Naive B cell (primary cell): ENCODE results near the gene RPIA. TPM values are rescaled to one million over a fixed set of nuclear protein-coding genes. Genes with fewer than 3 reads are reported as not detected.
A peak's percentile ranks its signal among the peaks of the same experiment; 100 is the strongest.
"Not testable (repeated sequence)": the region's sequence is repeated elsewhere in the genome, so short reads cannot be mapped to it uniquely, and the experiment has no call there.

Experiments used
- ATAC-seq, 2 donors: fragments of 150-1000 bp; cut with Tn5 transposase; 2 replicates each; pipeline ENCODE4 v1.10.0; 2021; ENCODE audit warnings: low read depth in 2 of 2, mild to moderate bottlenecking in 2 of 2, moderate library complexity in 2 of 2
- DNase-seq: peaks from one replicate; pipeline ENCODE4 v3.0.0; 2022
- H3K27ac Mint-ChIP-seq, 6 donors: one replicate each; pipeline ENCODE4 v1.8.0; 2020 to 2022; ENCODE audit warnings: mild to moderate bottlenecking in 6 of 6, mixed read lengths in 6 of 6, moderate library complexity in 5 of 6, inconsistent platforms in 2 of 6
- H3K27me3 Mint-ChIP-seq, 3 donors: one replicate each; pipeline ENCODE4 v1.8.0; 2021 to 2022; ENCODE audit warnings: mixed read lengths in 3 of 3, mild to moderate bottlenecking in 1 of 3
- H3K36me3 Mint-ChIP-seq, 2 donors: one replicate each; pipeline ENCODE4 v1.8.0; 2020 to 2022; ENCODE audit warnings: mixed read lengths in 2 of 2, inconsistent platforms in 1 of 2, mild to moderate bottlenecking in 1 of 2
- H3K4me1 Mint-ChIP-seq, 3 donors: one replicate each; pipeline ENCODE4 v1.8.0; 2020 to 2022; ENCODE audit warnings: mixed read lengths in 3 of 3, inconsistent platforms in 1 of 3, mild to moderate bottlenecking in 1 of 3, moderate library complexity in 1 of 3
- H3K4me3 Mint-ChIP-seq, 8 donors: one replicate each; pipeline ENCODE4 v1.8.0; 2020 to 2022; ENCODE audit warnings: mild to moderate bottlenecking in 8 of 8, mixed read lengths in 8 of 8, moderate library complexity in 8 of 8, inconsistent platforms in 2 of 8
- H3K9me3 Mint-ChIP-seq, 7 donors: one replicate each; pipeline ENCODE4 v1.8.0; 2020 to 2022; ENCODE audit warnings: mixed read lengths in 7 of 7, mild to moderate bottlenecking in 5 of 7, inconsistent platforms in 2 of 7, moderate library complexity in 1 of 7
- polyA plus RNA-seq, 6 donors: library from polyadenylated mRNA; unstranded; fragments of 300-500 nt; fragmentation: Illumina TruSeq; gene quantifications; one replicate each; pipeline ENCODE4 v1.2.3, GENCODE V29; 2021; ENCODE audit warnings: low read depth in 6 of 6

The RPIA gene
- polyA plus RNA-seq, 6 donors from 2014 or later = 45.3 to 66.2 (median 51.7) TPM

DNA sequence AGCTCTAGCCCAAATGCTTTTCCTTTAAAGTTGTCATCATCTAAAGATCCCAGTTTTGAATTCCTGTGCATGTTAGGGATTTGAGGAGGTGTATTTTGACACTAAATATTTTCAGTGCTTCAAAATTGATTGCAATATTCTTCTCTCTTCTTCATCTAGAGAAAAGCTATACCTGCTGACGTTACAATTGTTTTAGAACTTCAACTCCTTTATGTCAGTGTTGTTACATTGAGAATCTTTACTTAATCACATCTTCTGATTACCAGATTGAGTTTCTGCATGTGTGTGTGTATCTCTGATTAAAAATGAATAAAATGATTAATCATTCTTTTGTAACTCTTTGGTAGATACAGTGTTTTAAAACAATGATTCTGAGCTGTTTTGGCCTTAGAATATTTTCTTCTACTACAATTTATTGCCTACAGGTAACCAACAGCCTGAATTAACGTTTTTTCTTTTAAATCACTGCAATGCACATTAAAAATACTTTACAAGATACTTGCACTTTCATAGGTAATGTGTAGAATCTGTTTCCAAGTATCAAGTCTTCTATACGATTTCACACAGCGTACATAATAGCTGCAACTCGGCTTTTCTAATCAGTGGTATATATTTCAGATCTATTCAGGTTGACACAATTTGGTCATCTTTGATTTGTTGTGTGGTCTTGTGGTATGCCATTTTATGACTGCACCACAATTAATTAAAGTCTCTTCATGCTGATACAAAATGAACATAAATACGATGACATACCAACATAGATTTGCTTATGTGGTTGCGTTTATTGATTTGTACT, 82.0 kb downstream of the RPIA start:
- peaks cover 4 to 24% (median 10%) of the 10 kb centered on the region in 7 donors for H3K9me3 Mint-ChIP-seq
- peaks cover 5 to 12% (median 5%) of the 10 kb centered on the region in 3 donors for H3K27me3 Mint-ChIP-seq
- ATAC-seq, DNase-seq, H3K4me1 Mint-ChIP-seq, H3K4me3 Mint-ChIP-seq, H3K27ac Mint-ChIP-seq, H3K36me3 Mint-ChIP-seq: not testable (repeated sequence)

DNA sequence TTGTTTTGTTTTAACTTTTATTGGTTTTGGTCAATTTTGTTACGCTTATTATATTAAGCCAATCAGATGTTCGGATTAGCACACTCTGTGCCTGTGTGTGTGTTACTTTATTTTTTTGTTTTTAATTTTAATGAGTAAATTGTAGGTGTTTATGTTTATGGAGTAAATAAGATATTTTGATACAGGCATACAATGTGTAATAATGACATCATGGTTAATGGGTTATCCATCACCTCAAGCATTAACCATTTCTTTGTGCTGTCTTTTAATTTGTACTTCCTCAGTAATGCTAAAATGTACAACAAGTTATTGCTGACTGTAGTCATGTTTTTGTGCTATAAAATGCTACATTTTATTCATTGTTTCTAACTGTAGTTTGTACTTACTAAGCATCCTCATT, 97.7 kb downstream of the RPIA start:
- not testable (repeated sequence) for DNase-seq, H3K9me3 Mint-ChIP-seq, H3K27me3 Mint-ChIP-seq, H3K36me3 Mint-ChIP-seq, H3K4me3 Mint-ChIP-seq, H3K27ac Mint-ChIP-seq, ATAC-seq, H3K4me1 Mint-ChIP-seq

DNA sequence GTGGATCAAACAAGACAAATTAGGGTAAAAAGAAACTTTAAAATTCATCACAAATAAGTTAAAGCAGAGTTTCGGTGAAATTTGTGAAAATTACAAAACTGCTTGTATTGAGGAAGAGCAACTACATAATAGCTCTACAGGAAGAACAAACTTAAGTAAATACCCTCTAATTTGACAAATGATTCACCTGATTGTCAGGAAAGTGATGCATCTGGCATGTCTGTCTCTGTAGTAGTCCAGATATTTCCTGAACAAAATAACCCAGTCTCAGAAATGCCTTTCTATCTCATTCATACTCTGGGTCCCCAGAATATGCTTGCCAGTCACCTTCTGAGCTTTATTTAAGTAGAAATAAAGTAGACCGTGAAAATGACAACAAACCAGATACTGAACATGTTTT, 104.5 kb downstream of the RPIA start:
- ATAC-seq, H3K27me3 Mint-ChIP-seq, DNase-seq, H3K4me1 Mint-ChIP-seq, H3K4me3 Mint-ChIP-seq, H3K36me3 Mint-ChIP-seq, H3K9me3 Mint-ChIP-seq: not testable (repeated sequence)
- H3K27ac Mint-ChIP-seq = peak overlapping the region in 2 of 6 donors; percentile 45 to 54

DNA sequence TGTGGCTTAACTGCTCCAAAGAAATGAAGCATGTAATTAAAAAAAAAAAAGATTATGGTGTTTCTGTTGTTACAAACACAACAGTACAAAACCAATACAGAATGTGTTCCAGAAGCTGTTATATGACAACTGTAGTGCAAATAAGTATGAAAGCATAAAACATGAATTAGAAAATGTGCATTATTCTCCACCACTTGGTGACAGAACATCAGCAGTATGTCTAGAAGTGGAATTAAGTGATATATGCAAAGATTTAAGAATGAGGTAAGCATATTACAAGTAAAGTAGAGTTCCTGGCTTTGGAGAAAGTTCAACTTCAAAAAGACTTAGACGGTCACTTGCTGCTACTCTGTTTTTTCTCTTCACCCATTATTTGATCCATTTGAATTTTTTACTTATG, 105.0 kb downstream of the RPIA start:
- not testable (repeated sequence) for H3K27me3 Mint-ChIP-seq, ATAC-seq, H3K4me1 Mint-ChIP-seq, H3K27ac Mint-ChIP-seq, H3K9me3 Mint-ChIP-seq, DNase-seq, H3K4me3 Mint-ChIP-seq, H3K36me3 Mint-ChIP-seq

DNA sequence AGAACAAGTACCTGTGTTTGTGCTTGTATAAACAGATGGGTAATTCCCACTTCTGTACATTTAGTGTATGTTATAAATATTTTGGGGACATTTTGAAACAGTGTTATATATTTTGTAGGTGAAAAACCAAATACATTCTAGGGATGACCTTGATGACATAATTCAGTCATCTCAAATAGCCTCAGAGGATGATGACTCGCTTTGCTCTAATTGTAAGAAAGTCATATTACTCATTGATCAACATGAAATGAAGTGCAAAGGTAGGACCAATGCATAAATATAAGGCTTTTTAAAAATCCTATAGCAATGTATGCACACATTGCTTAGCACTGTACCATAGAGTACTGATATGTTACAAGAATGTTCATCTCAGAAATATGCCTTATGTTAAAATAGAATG, 105.7 kb downstream of the RPIA start:
- not testable (repeated sequence) for H3K4me1 Mint-ChIP-seq, H3K27me3 Mint-ChIP-seq, H3K9me3 Mint-ChIP-seq, ATAC-seq, H3K4me3 Mint-ChIP-seq, H3K27ac Mint-ChIP-seq, H3K36me3 Mint-ChIP-seq, DNase-seq

Other genes starting within 250 kb of the RPIA start
- gene FOXI3, start 239.0 kb upstream of the RPIA start, polyA plus RNA-seq = under 1 TPM in 1 of 6 donors, not detected in 5; 0.19 TPM
- gene EIF2AK3, start 64.2 kb upstream of the RPIA start, polyA plus RNA-seq = 10 to 100 TPM; 10.5 to 60.1 (median 17.9) TPM